Endothelial cell (in vitro differentiated cells): ENCODE measurements around the gene MBTD1. TPM values are rescaled to one million over a fixed set of nuclear protein-coding genes. Genes with fewer than 3 reads are reported as not detected.
A peak's percentile ranks its signal among the peaks of the same experiment; 100 is the strongest.

Experiments used
- DNase-seq: peaks from one replicate; pipeline ENCODE4 v3.0.0; 2021; ENCODE audit warnings: low spot score
- H3K27ac Mint-ChIP-seq: one replicate; pipeline ENCODE4 v1.8.0; 2021; ENCODE audit warnings: mixed read lengths, inconsistent platforms; ENCODE audit not compliant: unreplicated experiment
- H3K27me3 Mint-ChIP-seq: one replicate; pipeline ENCODE4 v1.8.0; 2021; ENCODE audit warnings: mild to moderate bottlenecking, moderate library complexity, mixed read lengths, inconsistent platforms; ENCODE audit not compliant: unreplicated experiment
- H3K36me3 Mint-ChIP-seq: one replicate; pipeline ENCODE4 v1.8.0; 2021; ENCODE audit warnings: mild to moderate bottlenecking, low read depth, mixed read lengths, inconsistent platforms; ENCODE audit not compliant: unreplicated experiment
- H3K4me1 Mint-ChIP-seq: one replicate; pipeline ENCODE4 v1.8.0; 2021; ENCODE audit warnings: mild to moderate bottlenecking, mixed read lengths, inconsistent platforms; ENCODE audit not compliant: unreplicated experiment
- H3K4me3 Mint-ChIP-seq: one replicate; pipeline ENCODE4 v1.8.0; 2021; ENCODE audit warnings: mild to moderate bottlenecking, mixed read lengths, inconsistent platforms; ENCODE audit not compliant: unreplicated experiment
- H3K9me3 Mint-ChIP-seq: one replicate; pipeline ENCODE4 v1.8.0; 2021; ENCODE audit warnings: mixed read lengths, inconsistent platforms; ENCODE audit not compliant: unreplicated experiment
- CTCF ChIP-seq: fragments of 200-600 bp; sonication (generic); IDR thresholded peaks from one replicate; pipeline ENCODE4 v1.5.0; 2021; ENCODE audit warnings: antibody characterized with exemption; ENCODE audit not compliant: unreplicated experiment
- total RNA-seq: library from RNA; stranded (reverse); fragmentation: NEBNext Ultra II Directional; extraction: Animal tissue kit (Norgen Biotek cat#: 25700); gene quantifications from one replicate; pipeline ENCODE4 v1.2.1, GENCODE V29; 2021; ENCODE audit not compliant: unreplicated experiment

Gene MBTD1
- total RNA-seq, 1 donor from 2014 or later: 24.4 TPM

DNA sequence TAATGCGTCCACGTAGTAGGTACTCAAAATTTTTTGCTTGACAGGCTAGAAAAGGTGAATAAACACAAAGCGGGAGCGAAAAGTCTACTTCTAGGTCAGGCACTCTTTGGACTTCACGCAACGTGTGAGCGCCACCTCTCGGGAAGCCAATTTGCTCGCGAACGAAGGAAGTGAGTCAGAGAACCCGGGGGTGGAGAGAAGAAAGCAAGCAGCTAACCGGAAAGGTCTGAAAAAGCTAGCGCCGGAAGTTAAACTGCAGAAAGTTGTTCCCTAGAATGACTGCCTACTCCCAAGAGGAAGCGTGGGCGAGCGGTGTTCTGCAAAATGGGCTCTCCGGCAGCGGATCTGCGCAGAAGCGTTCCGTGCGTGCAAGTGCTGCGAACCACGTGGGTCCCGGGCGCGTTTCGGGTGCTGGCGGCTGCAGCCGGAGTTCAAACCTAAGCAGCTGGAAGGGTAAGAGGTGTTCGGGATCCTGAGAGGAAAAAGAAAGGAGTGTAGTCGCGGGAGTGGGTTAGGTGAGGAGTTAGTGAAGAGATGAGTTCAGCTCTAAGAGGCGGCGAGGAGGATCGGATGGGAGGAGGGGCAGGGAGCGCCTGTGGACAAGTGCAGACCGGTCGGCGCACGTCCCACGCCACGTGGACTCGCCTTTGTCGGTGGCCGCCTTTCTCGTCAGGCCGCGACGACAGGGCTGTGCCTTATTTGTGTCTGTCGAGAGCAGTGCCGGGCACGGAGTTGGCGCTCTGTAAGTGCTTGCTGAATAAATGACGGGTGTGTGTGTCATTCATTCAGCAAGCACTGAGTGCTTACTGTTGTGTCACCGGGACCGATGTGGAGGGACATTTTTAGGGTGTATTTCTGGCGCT is 106.4 kb downstream of the MBTD1 start, which contains the start of gene NME1:
TSS of gene NME1 (plus strand) at position 350 of the 863 bp plus-strand sequence. CDS start 2,096 bp downstream, outside the sequence.
- peaks cover 5% of the 10 kb centered on the region for H3K36me3 Mint-ChIP-seq
- H3K4me1 Mint-ChIP-seq: no peaks in the 10 kb centered on the region
- H3K4me3 Mint-ChIP-seq: no peak within 1 kb of the TSS
- peak; percentile 19 for TF ChIP-seq CTCF
- no peaks in the 10 kb centered on the region for H3K9me3 Mint-ChIP-seq
- no peak within 1 kb of the TSS for H3K27ac Mint-ChIP-seq
- DNase-seq: peak; percentile 97
- H3K27me3 Mint-ChIP-seq: peaks cover 2% of the 10 kb centered on the region

GRCh38 chr17:51152766-51153209 is 107.1 kb downstream of the MBTD1 start:
- Mint-ChIP-seq H3K27me3 (peaks cover 2% of the 10 kb centered on the region), H3K9me3 (no peaks in the 10 kb centered on the region), H3K4me1 (no peaks in the 10 kb centered on the region), H3K27ac (no peak overlapping the region), H3K4me3 (no peak overlapping the region), H3K36me3 (peaks cover 5% of the 10 kb centered on the region)
- DNase-seq: no peak
- no peak for TF ChIP-seq CTCF

- H3K4me1 Mint-ChIP-seq: no peaks in the 10 kb centered on the region
- no peaks in the 10 kb centered on the region for H3K27me3 Mint-ChIP-seq
- H3K9me3 Mint-ChIP-seq: no peaks in the 10 kb centered on the region
- DNase-seq: no peak
- no peak overlapping the region for H3K4me3 Mint-ChIP-seq
- TF ChIP-seq CTCF: no peak
- H3K36me3 Mint-ChIP-seq: no peaks in the 10 kb centered on the region
- H3K27ac Mint-ChIP-seq: no peak overlapping the region
Observed at GRCh38 chr17:51150932-51151331, 108.9 kb downstream of the MBTD1 start.

DNA sequence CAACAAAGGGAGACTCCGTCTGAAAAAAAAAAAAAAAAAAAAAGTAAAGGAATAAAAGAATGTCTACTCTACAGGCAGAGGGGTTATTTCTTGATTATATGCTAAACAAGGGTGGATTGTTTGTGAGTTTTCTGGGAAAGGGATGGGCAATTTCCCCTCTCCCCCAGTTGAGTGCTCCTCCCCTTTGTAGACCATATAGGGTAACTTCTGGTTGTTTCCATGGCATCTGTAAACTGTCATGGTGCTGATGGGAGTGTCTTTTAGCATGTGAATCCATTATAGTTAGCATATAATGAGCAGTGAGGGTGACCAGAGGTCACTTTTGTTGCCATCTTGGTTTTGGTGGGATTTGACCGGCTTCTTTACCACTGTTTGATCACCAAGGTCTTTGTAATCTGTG is 110.7 kb downstream of the MBTD1 start:
- DNase-seq: no peak
- H3K27ac Mint-ChIP-seq: no peak overlapping the region
- TF ChIP-seq CTCF: no peak
- H3K36me3 Mint-ChIP-seq: no peaks in the 10 kb centered on the region
- H3K4me1 Mint-ChIP-seq: no peaks in the 10 kb centered on the region
- H3K27me3 Mint-ChIP-seq: no peaks in the 10 kb centered on the region
- H3K9me3 Mint-ChIP-seq: no peaks in the 10 kb centered on the region
- no peak overlapping the region for H3K4me3 Mint-ChIP-seq

DNA sequence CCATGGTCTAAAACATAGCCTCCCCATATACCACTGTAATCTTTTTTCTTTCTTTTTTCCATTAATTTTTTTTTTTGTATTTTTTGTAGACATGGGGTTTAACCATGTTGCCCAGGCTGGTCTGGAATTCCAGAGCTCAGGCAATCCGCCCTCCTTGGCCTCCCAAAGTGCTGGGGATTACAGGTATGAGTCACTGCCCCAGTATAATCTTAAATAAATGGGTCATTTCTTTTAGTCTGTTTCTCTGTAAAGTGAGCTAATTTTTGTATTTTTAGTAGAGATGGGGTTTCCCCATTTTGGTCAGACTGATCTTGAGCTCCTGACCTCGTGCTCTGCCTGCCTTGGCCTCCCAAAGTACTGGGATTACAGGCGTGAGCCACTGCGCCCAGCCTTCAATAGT is 112.2 kb downstream of the MBTD1 start:
- Mint-ChIP-seq H3K9me3 (no peaks in the 10 kb centered on the region), H3K27me3 (no peaks in the 10 kb centered on the region), H3K4me1 (no peaks in the 10 kb centered on the region), H3K36me3 (no peaks in the 10 kb centered on the region), H3K4me3 (no peak overlapping the region), H3K27ac (no peak overlapping the region)
- no peak for DNase-seq
- TF ChIP-seq CTCF: no peak
